HG03108 (cell line): ENCODE measurements around the gene PRDM16.

ENCODE experiments used
- ATAC-seq: cut with Tn5 transposase; IDR thresholded peaks from one replicate; pipeline ENCODE4 v1.9.1; 2021; ENCODE audit warnings: moderate library complexity; ENCODE audit not compliant: unreplicated experiment

The PRDM16 gene

DNA sequence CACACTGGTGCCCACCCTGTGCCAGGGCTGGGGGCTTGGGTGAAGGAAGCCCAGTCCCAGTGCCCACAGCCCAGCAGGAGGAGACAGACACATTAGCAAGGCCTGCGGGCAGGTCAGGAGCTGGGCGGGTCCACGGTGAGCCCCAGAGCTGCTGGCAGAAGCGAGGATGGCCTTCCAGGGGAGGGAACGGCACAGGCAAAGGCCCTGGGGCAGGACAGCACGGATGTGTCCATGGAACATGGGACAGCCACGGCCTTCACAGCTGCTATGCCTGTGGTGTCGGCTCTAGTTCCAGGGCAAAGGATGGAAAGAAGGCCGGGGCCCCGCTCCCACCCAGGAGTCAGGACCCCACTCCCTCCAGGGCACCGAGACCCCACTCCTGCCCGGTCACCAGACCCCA is 220.5 kb downstream of the PRDM16 start:
- ATAC-seq = no peak

DNA sequence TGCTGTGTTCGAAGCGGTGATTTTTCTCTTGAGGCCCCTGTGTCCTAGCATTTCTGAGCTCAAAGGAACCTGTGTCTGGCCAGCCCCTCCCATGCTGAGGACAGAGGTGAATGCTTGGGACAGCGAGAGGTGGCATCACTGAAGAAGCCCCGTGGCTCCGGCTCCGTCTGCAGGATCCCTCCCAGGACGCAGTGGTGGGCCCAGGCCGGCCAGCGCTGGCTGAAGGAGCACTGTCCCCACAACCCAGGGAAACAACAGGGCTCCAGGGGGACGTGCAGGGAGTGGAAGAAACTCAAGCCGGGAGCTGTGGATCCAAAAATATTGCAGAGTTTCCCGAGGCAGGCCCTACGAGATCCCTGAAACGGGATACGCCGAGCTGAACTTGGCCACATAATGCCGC is 221.4 kb downstream of the PRDM16 start:
- no peak for ATAC-seq

DNA sequence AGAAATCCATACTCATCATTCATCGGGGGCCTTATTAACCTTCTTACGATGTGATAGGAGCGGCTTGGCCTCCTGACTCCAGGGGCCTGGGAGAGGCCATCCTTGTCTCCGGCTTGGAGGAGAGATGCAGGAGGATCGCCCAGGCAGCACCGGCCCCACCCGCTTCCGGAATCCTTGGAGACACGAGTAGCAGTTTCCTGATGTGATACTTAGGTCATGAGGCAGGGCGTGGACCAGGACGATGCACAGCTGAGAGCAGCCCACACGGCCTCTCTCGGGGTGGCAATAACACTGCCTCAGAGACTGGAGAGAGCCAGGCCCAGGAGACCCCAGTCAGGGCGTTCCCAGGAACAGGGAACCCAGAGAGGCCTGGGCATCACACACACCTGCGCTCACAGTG is 221.9 kb downstream of the PRDM16 start:
- ATAC-seq = no peak

DNA sequence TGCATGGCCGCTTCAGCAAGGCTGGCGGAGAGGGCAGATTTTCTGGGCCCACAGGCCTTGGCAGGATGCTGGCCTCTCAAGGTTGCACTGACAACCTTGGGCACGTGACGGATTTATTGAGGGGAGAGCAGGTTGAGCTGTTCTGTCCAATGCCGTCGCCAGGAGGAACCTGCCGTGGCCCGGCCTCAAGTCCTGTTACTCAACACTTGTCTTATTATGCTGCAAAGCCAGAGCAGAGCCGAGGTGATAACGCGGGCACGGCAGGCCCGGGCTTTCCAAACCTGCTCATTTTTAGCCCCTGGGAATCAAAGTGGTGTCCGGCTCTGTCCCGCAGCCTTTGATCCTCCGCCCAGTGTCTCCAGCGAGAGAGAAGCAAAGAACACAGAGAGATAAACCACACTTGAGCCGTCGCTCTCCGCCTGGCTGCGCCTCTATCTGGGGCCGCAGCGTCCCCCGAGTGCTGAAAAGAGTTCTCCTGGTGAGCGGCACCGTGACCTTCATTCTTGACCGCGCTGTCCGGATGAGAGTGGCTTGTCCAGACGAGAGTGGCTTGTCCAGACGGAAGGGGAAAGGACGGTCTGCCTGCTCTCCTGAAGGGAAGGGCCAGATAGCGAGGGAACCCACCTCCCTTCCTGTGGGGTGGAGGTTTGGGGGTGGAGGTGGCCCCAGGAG is 223.2 kb downstream of the PRDM16 start:
- ATAC-seq = no peak

DNA sequence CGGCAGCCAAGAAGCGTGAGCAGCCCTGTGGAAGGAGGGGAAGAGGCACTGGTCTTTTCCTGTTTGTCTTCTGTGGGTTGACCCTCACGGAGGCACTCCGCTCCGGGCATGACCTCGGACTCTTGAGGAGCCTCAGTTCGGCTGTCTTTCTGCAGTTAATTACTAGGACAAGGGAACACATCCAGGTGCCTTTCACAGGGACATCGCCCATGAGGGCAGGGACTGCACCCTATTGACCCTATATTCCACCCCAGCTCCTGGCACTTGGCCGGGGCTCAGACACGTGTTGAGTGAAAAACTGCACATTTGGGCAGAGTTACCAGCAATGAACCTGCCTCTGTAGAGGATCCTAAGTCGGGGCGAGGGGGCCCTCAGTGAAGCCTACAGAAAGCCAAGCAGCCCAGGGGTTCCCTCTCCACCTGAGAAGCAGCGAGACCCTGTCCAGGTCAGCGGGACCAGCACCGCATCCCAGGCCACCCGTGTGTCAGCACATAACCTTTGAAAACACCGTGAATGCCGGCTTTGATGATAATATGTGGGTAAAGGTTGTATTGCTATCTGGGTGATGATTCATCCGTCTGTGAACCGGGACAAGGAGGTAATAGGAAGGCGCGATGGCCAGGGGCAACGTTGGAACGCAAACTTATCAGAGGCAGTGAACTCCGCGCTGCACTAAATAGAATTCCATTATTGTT is 224.0 kb downstream of the PRDM16 start:
- no peak for ATAC-seq

DNA sequence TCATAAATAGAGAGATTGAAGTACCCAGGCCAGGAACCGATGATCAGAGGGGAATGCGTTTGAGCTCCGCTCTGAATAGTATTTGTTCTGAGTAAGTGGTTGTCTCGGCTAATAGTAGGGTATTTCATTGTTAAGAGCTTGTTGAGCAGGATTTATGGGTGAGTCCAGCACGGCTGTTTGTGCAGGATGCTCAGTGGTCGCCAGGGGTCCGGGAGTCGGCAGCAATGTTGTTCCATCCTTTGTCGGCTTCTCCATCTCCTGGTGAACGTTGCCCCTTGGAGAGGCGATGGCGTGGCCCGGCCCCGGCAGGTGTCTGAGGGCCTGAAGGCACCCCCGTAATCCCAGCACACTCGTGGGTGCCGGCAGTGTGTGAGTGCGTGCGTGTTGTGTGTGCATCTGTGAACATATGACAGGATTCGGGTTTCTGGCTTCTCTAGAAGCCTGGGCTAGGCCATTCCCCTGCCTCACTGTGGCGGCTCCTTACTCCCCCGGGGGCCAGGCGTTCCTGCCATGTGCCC is 224.6 kb downstream of the PRDM16 start:
- ATAC-seq = no peak

DNA sequence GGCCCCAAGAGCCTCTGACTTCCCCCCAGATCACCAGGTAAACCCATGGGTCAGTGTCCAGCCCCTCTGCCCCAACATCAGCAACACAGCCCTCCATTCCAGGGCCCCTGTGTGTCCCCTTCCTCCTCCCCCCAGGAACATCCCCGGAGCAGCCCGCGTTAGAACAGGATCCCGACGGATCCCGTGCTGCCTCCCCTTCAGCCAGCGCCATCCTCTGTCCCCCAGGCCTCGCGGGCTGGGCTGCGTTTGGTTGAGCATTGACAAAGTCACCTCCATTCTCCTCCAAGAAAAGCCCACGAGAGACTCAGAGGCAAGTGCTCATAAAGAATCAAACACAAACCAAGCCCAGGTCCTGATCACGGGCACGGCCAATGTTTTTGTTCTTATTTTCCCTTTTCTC is 225.4 kb downstream of the PRDM16 start:
- no peak for ATAC-seq

DNA sequence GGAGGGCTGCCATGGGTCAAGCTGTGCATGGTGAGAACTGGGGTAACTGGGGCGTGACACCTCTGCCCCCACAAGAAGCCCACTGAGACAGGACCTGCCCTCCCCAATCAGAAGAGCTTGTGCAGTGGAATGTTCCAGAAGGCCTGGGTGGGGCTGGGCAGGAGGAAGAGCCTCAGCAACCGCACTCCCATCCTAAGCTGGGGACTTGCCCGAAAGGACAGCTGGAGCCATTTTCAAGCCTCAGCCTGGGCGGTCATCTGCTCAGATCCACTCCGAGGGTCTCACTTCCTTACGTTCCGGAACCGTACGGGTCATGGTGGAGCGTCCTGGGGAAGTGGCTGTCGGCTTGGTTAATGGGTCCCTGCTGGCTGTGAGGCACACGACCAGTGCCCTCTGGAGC is 226.8 kb downstream of the PRDM16 start:
- no peak for ATAC-seq

DNA sequence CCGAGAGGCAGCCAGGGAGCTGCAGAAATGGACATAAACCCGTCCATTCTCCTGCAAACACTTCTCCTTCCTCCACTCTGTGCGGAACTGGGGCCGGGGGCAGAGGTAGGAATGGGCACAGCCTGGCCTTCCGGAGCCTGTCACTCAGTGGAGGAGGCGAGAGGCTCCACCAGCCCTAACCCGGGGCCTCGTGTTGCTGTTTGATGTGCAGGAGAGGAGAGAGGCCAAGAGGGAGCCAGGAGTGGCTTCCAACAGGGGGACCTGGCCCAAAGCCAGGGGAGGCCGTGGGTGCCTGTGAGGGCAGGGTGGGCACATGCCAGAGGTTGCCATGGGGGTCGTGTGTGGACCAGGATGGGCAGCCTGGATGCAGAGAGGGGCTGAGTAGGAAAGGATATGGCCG is 227.3 kb downstream of the PRDM16 start:
- ATAC-seq = no peak

DNA sequence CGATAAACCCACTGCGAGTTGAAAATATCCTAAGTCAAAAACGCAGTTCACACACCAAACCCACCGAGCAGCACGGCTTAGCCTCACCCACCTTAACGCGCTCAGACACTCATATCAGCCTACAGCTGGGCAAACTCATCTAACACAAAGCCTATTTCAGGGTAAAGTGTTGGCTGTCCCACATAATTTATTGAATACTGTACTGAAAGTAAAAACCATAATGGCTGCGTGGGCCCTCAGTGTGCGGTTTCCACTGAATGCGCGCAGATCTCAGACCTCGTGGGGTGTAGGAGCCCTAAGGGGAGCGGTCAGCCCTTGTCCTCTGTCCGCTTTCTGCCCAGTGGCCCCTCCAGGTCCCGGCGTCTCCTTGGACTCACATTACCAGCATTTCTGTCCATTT is 227.8 kb downstream of the PRDM16 start:
- no peak for ATAC-seq

DNA sequence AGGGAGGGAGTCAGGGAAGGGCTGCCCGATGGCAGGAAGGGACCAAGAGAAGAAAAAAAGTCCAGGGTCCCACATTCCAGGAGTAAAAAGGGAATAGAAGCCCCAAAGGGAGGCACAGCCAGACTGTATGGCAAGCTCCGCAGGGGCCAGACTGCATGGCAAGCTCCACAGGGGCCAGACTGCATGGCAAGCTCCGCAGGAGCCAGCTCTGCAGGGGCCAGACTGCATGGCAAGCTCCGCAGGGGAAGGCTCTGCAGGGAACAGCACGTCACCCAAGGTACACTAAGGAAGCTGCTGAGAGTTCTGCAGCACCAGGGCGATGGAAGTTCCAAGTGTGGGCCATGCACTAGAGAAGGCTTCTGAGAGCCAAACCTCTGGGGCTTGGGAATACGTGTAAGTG is 228.8 kb downstream of the PRDM16 start:
- ATAC-seq = no peak

DNA sequence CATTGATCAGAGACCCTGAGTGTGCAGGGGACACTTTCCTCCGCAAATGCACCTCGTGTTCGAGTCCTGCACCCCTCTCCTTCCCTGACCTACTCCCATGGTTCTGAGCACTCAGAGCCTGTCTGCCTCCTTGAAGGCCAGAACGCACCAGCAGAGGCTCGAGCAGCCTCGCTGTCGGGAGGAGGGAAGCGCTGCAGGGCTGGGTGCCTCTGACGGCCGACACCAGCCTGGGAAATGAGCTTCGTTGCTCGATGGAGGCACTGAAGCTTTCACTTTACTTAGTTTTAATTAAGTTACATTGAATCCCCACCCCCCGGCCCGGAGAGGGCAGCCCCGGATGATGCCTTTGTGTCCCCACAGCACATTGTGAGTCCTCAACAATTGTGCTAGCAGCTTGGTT is 229.2 kb downstream of the PRDM16 start:
- no peak for ATAC-seq

DNA sequence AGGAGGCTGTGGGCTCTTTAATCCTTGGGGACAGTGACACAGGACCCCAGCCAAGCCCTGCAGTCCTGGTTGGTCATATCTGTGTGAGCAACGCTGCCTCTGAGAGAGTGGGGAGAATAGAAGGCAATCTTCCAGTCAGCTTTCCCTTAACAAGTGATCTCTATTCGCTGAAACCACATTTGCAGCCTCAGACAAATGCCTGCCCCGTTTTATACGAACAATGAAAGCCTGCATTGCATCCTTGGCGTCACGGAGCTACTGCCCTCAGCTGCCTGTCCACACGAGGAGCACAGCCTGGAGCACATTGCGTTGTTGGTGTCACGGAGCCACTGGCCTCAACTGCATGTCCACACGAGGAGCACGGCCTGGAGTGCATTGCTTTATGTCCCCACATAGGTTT is 235.2 kb downstream of the PRDM16 start:
- ATAC-seq = no peak

DNA sequence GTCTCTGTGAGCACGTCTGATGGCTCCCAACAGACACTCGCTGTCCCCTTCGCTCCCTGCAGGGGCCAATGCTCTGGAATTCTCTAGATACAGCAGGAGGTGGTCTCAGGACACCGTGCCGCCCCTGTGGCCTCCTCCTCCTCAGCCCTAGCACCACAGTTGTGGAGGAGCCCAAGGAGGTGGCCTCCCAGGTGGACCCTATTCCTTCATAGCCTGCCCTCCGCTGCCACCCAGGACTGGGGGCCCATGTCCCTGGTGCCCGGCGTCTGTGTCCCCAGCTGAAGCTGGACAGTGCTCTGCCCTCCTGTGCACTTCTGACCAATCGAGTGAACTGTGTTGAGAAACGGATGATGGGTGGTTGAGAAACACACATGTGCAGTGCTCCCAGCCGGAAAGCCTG is 235.7 kb downstream of the PRDM16 start:
- no peak for ATAC-seq

DNA sequence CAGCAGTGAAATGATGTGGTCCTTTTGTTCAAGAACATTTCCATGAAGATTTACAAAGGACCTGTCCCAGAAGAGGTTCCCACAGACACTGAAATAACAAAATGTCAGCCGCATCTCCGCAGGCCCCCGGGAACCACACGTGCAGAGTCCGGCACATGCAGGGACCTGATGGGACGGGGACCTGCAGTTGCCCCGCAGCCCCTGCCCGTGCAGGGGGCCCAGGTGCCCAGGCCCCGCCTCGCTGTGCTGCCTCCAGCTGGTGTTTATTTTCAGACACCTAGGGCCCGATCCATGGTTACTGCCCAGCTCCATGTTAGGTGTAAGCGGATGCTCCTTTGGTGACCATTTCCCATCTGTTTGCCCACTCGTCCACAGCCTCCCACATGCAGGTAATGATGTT is 236.2 kb downstream of the PRDM16 start:
- no peak for ATAC-seq

DNA sequence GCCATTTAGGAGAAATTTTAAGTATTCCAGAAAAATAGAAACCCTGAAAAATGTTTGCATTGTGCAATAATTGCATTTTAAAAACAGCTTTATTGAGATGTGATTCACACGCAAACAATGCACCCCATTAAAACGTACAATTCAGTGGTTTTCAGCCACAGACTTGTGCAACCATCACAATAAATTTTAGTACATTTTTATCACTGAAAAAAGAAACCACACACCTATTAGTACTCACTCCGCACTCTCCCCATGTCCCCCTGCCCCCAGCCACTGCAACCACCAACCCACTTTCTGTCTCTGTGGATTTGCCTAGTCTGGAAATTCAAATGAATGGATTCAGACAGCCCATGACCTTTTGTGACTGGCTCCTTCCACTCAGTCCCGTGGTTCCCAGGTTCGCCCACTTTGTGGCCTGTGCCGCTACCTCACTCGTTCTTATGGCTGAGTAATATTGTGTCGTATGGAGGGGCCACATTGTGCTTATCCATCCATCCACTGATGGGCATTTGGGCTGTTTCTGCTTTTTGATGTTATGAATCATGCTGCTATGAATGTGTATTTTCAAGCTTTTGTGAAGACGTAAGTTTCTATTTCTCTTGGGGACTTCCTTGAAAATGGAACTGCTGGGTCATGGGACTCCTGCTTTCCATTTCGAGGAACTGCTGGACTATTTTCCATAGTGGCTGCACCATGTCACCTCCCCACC is 237.7 kb downstream of the PRDM16 start:
- no peak for ATAC-seq

DNA sequence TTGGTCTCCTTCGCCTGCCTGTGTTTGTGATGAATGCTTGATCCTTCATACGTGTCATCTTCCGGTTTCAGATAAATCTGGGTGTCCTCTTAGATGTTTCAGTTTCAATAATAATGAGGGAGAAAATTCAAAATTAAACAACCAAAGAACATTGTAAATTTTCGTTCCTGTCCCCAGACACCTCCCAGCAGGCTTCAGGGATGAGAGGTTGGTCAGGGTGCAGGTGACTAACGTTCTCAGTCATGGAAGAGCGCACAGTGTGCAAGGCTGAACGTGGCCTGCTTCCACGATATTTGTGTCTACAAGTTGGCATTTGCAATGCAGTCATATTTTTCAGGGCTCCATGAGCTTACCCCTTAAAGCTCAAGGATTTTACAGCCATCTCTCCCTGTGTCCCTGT is 238.4 kb downstream of the PRDM16 start:
- no peak for ATAC-seq

DNA sequence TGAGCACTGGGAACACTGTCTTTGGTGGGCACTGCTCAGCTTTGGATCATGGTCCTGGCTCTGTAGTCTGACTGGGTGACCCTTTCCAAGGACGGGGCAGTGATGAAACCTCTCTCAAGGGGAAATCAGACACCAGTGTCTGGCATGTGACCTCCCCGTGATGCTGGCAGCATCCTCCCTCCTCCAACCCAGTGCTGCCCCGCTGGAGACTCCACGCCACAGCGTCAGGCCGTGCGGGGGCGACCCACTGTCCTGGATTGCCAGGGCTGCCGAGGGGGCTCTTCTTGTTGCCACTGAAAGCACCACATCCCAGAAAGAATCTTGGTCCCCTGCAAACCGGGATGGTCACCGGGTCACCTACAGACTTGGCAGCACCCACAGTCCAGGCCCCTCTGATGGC is 239.1 kb downstream of the PRDM16 start:
- ATAC-seq = no peak

DNA sequence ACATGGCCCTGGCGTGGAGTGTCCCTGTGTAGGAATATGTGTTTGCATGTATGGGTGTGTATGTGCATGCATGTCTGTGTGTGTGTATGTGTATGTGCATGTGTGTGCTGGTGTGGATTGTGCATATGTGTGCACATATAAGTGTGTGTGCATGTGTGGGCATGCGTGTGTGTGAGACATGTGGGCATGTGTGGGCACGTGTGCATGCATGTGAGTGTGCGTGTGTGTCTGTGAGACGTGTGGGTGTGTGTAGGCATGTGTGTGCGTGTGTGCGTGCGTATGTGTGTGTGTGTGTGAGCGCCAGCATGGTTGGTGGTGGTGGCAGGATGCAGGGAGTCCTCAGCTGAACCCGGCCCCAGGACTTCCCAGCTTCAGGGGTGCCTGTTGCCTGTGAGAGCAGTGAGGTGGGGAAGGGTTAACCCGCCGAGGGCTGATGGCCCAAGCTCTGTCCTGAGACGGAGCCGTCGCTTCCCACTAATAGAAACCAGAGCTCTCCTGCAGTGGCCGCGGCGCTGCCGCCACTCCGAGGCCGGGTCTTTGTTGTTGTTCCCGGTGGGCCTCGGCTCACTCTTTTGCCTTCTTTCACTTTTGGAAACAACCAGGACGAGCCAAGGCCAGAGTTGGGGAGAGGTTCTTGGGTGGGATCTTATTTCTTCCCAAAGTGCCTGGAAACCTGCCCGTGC is 241.9 kb downstream of the PRDM16 start:
- no peak for ATAC-seq

DNA sequence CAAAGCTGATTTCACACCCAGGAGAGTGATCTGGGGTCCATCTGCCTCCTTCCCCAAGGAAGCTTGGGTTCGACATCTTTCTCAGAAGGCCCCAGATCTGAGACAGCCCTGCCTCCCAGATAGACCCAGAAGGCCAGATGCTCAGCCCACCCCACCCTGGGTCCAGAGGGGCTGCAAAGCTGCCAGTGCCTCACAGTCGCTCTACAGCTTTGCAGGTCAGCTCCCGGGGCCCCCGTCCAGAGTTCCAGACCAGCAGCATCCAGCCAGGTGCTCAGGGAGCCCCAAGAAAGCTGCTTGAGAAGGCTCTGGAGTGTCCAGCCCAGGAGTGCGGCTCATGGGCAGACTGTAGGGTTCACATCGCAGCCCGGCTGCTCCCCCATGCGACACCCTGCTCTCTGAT is 242.7 kb downstream of the PRDM16 start:
- no peak for ATAC-seq

DNA sequence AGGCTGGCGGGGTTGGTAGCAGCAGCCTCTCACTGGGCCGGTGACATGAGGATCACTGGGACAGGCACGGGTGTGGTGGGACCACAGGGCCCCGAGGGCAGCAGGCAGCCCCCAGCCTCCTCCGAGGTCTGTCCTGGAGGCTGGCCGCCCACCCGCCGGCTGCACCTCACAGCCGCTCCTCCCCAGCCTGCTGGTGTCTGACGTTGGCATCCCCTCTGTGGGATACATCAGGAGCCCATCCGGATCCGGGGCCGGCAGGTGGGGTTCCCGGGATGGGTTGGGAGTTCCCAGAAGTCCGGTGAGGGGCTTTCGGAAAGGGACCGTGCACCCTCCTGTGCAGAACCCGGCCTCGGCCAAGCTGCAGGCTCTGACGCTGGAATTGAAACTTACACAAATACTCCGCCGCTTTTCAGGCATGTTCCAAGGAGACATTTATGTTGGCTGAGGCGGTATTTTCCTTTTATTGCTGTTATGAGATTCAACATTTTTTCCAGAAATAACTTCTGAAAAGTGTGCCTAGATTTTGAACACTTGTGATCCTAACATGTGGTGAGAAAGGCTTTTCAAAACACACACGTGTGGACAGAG is 243.4 kb downstream of the PRDM16 start:
- ATAC-seq = no peak
